ENCODE results near the gene SERPINI2. TPM values are rescaled to one million over a fixed set of nuclear protein-coding genes. Genes with fewer than 3 reads are reported as not detected.

The SERPINI2 gene
- total and polyA plus RNA-seq, 7 donors = 0.27 to 0.60 TPM; not detected in 5

- intact Hi-C loops (cut with DNase I) = no loop called here
- Histone ChIP-seq H3K9me3 (peaks cover 0 to 2% (median 0%) of the 10 kb centered on the region in 4 donors), H3K4me1 (no peaks in the 10 kb centered on the region), H3K36me3 (no peaks in the 10 kb centered on the region), H3K27me3 (no peaks in the 10 kb centered on the region), H3K4me3 (no peak overlapping the region), H3K27ac (no peak overlapping the region)
- TF ChIP-seq CTCF (IDR thresholded peaks at IDR 0.05) (no peak), POLR2A (IDR thresholded peaks at IDR 0.05) (no peak), EP300 (IDR thresholded peaks at IDR 0.05) (no peak), POLR2AphosphoS5 (IDR thresholded peaks at IDR 0.05) (no peak)
- WGBS, 2 donors = 70 to 76% methylated on average over 3 of the region's 3 CpGs
- no peak for DNase-seq
Observed at GRCh38 chr3:167487556-167487955, 13.7 kb upstream of the SERPINI2 start.

- Histone ChIP-seq H3K9me3 (peaks cover 0 to 2% (median 0%) of the 10 kb centered on the region in 4 donors), H3K36me3 (no peaks in the 10 kb centered on the region), H3K27ac (no peak overlapping the region), H3K27me3 (no peaks in the 10 kb centered on the region), H3K4me3 (no peak overlapping the region), H3K4me1 (no peaks in the 10 kb centered on the region)
- 34 to 41% methylated on average over 2 of the region's 2 CpGs for WGBS, 2 donors
- intact Hi-C loops (cut with DNase I) = no loop called here
- TF ChIP-seq POLR2A (IDR thresholded peaks at IDR 0.05) = no peak
- no peak for TF ChIP-seq EP300 (IDR thresholded peaks at IDR 0.05)
- no peak for TF ChIP-seq CTCF (IDR thresholded peaks at IDR 0.05)
- no peak for TF ChIP-seq POLR2AphosphoS5 (IDR thresholded peaks at IDR 0.05)
- DNase-seq = no peak
Observed at GRCh38 chr3:167484551-167484950, 10.7 kb upstream of the SERPINI2 start.

- TF ChIP-seq POLR2AphosphoS5 (IDR thresholded peaks at IDR 0.05) (no peak), EP300 (IDR thresholded peaks at IDR 0.05) (no peak), CTCF (IDR thresholded peaks at IDR 0.05) (no peak), POLR2A (IDR thresholded peaks at IDR 0.05) (no peak)
- Histone ChIP-seq H3K36me3 (no peaks in the 10 kb centered on the region), H3K27ac (no peak overlapping the region), H3K4me1 (no peaks in the 10 kb centered on the region), H3K4me3 (no peak overlapping the region), H3K9me3 (peaks cover 0 to 2% (median 0%) of the 10 kb centered on the region in 4 donors), H3K27me3 (no peaks in the 10 kb centered on the region)
- intact Hi-C loops (cut with DNase I) = no loop called here
- DNase-seq = no peak
- 86 to 88% methylated on average over 2 of the region's 2 CpGs for whole genome bisulfite sequencing, 2 donors
Observed at GRCh38 chr3:167483708-167484475, 10.1 kb upstream of the SERPINI2 start.

- no peaks in the 10 kb centered on the region for H3K9me3 ChIP-seq
- no peaks in the 10 kb centered on the region for H3K27me3 ChIP-seq
- intact Hi-C loops (cut with DNase I) = no loop called here
- H3K4me1 ChIP-seq = no peaks in the 10 kb centered on the region
- no peak overlapping the region for H3K27ac ChIP-seq
- H3K36me3 ChIP-seq = no peaks in the 10 kb centered on the region
- H3K4me3 ChIP-seq = no peak overlapping the region
- no peak for DNase-seq
- TF ChIP-seq POLR2A (IDR thresholded peaks at IDR 0.05) (no peak), EP300 (IDR thresholded peaks at IDR 0.05) (no peak), CTCF (IDR thresholded peaks at IDR 0.05) (no peak), POLR2AphosphoS5 (IDR thresholded peaks at IDR 0.05) (no peak)
Observed at GRCh38 chr3:167481164-167481563, 7.3 kb upstream of the SERPINI2 start.

GRCh38 chr3:167480748-167481147 lies 6.9 kb upstream of the SERPINI2 start:
- 90 to 92% methylated on average over 2 of the region's 2 CpGs for WGBS, 2 donors
- no peak overlapping the region for H3K27ac ChIP-seq
- no peaks in the 10 kb centered on the region for H3K27me3 ChIP-seq
- no peak for DNase-seq
- H3K4me3 ChIP-seq = no peak overlapping the region
- H3K9me3 ChIP-seq = no peaks in the 10 kb centered on the region
- intact Hi-C loops (cut with DNase I) = no loop called here
- H3K4me1 ChIP-seq = no peaks in the 10 kb centered on the region
- no peaks in the 10 kb centered on the region for H3K36me3 ChIP-seq
- no peak for TF ChIP-seq CTCF (IDR thresholded peaks at IDR 0.05)
- no peak for TF ChIP-seq EP300 (IDR thresholded peaks at IDR 0.05)
- no peak for TF ChIP-seq POLR2AphosphoS5 (IDR thresholded peaks at IDR 0.05)
- no peak for TF ChIP-seq POLR2A (IDR thresholded peaks at IDR 0.05)

Data from sigmoid colon (tissue), 7 donors.